SK-N-SH (cell line): ENCODE results near the gene C1GALT1. TPM values are rescaled to one million over a fixed set of nuclear protein-coding genes. Genes with fewer than 3 reads are reported as not detected.

Source experiments
- CTCF ChIA-PET: fragments of 300-600, 350-600 bp; formaldehyde crosslinking; extraction: SDS; loops from one replicate; lab custom pipeline; 2021; lab: Yijun Ruan, JAX
- POLR2A ChIA-PET: fragments of 350-600 bp; sonication (Branson Sonifier 250); formaldehyde crosslinking; extraction: SDS; loops from one replicate; lab custom pipeline; 2020; ENCODE audit warnings: antibody characterized with exemption, inconsistent platforms; lab: Yijun Ruan, JAX
- DNase-seq: peaks from one replicate; pipeline ENCODE4 v3.0.0; 2012
- H2AFZ ChIP-seq: fragments of 200-600 bp; sonication (generic); 2 replicates; pipeline ENCODE4 v1.8.1; 2016; ENCODE audit warnings: antibody characterized with exemption, mild to moderate bottlenecking, low read depth
- H3F3A ChIP-seq: fragments of 200-600 bp; sonication (generic); replicated peaks from 2 replicates; pipeline ENCODE3; 2016; ENCODE audit warnings: antibody characterized with exemption, mild to moderate bottlenecking; ENCODE audit not compliant: insufficient read depth
- H3K27ac ChIP-seq, 2 experiments: fragments of 200-500 bp in 1 of 2; fragments of 200-600 bp in 1 of 2; sonication (Bioruptor generic) in 1 of 2; sonication (generic), shearing (Covaris generic) in 1 of 2; 2 replicates each; pipeline versions ENCODE4 v1.5.1 to v1.6.1; 2014 to 2016; ENCODE audit warnings: low read depth in 2 of 2, inconsistent platforms in 1 of 2, low read length in 1 of 2, mild to moderate bottlenecking in 1 of 2, mixed read lengths in 1 of 2
- H3K27me3 ChIP-seq: fragments of 200-600 bp; sonication (generic), shearing (Covaris generic); 2 replicates; pipeline ENCODE4 v1.6.1; 2016; ENCODE audit warnings: mixed run types; ENCODE audit not compliant: insufficient read depth
- H3K36me3 ChIP-seq, 2 experiments: fragments of 200-500 bp in 1 of 2; fragments of 200-600 bp in 1 of 2; sonication (Bioruptor generic) in 1 of 2; sonication (generic) in 1 of 2; replicated peaks in 1 of 2; 2 replicates each; pipeline versions ENCODE3 to v1.5.1; 2014 to 2016; ENCODE audit warnings: low read length in 1 of 2, mild to moderate bottlenecking in 1 of 2; ENCODE audit not compliant: insufficient read depth in 2 of 2, control insufficient read depth in 1 of 2
- H3K4me1 ChIP-seq, 2 experiments: fragments of 200-500 bp in 1 of 2; fragments of 200-600 bp in 1 of 2; sonication (Bioruptor generic) in 1 of 2; sonication (generic), shearing (Covaris generic) in 1 of 2; 2 replicates each; pipeline versions ENCODE4 v1.5.1 to v1.6.1; 2014 to 2016; ENCODE audit warnings: low read depth in 1 of 2, low read length in 1 of 2, mixed run types in 1 of 2; ENCODE audit not compliant: insufficient read depth in 2 of 2, control insufficient read depth in 1 of 2
- H3K4me2 ChIP-seq: fragments of 200-600 bp; sonication (generic), shearing (Covaris generic); 2 replicates; pipeline ENCODE4 v1.6.1; 2017; ENCODE audit warnings: mixed run types
- H3K4me3 ChIP-seq, 2 experiments: fragments of 200-500 bp in 1 of 2; fragments of 200-600 bp in 1 of 2; sonication (Bioruptor generic) in 1 of 2; sonication (generic), shearing (Covaris generic) in 1 of 2; 2 replicates each; pipeline versions ENCODE4 v1.5.1 to v1.8.1; 2014 to 2016; ENCODE audit warnings: low read depth in 2 of 2, inconsistent platforms in 1 of 2, low read length in 1 of 2, mild to moderate bottlenecking in 1 of 2, mixed read lengths in 1 of 2, moderate library complexity in 1 of 2
- H3K79me2 ChIP-seq: fragments of 200-600 bp; sonication (generic); 2 replicates; pipeline ENCODE4 v1.8.1; 2017; ENCODE audit warnings: mild to moderate bottlenecking; ENCODE audit not compliant: insufficient read depth
- H3K9ac ChIP-seq: fragments of 200-600 bp; sonication (generic); 2 replicates; pipeline ENCODE4 v1.6.1; 2017; ENCODE audit warnings: mixed run types
- H3K9me2 ChIP-seq: fragments of 200-600 bp; sonication (generic); 2 replicates; pipeline ENCODE4 v1.6.1; 2017; ENCODE audit warnings: mixed run types
- H3K9me3 ChIP-seq: fragments of 200-600 bp; sonication (generic); 2 replicates; pipeline ENCODE4 v1.6.1; 2017; ENCODE audit warnings: mixed run types, mild to moderate bottlenecking, moderate library complexity
- H4K20me1 ChIP-seq: fragments of 200-600 bp; sonication (generic); 2 replicates; pipeline ENCODE4 v1.6.1; 2017; ENCODE audit warnings: mild to moderate bottlenecking, mixed run types; ENCODE audit not compliant: insufficient read depth
- CHD2 ChIP-seq: fragments of 150-350 bp; IDR thresholded peaks from 2 replicates; pipeline ENCODE4 v1.6.1; 2018; ENCODE audit warnings: low read length; ENCODE audit not compliant: partially characterized antibody
- EP300 ChIP-seq, 2 experiments: IDR thresholded peaks; 2 replicates each; pipeline versions ENCODE4 v1.4.0 to v1.6.1; 2012; ENCODE audit warnings: borderline replicate concordance in 1 of 2, low read depth in 1 of 2, low read length in 1 of 2
- FOXJ3 ChIP-seq: sonication (generic); formaldehyde crosslinking; IDR thresholded peaks from 2 replicates; pipeline ENCODE4 v1.5.1; 2020; ENCODE audit warnings: mild to moderate bottlenecking, missing genetic modification reagents
- FOXM1 ChIP-seq: IDR thresholded peaks from 2 replicates; pipeline ENCODE4 v1.4.0; 2012; ENCODE audit warnings: low read depth, mild to moderate bottlenecking
- GABPA ChIP-seq: IDR thresholded peaks from 2 replicates; pipeline ENCODE4 v1.4.0; 2012; ENCODE audit warnings: low read depth, mild to moderate bottlenecking
- JUND ChIP-seq: IDR thresholded peaks from 2 replicates; pipeline ENCODE4 v1.4.0; 2012
- MAX ChIP-seq: IDR thresholded peaks from 2 replicates; pipeline ENCODE4 v1.4.0; 2012; ENCODE audit warnings: low read depth
- MEF2A ChIP-seq: IDR thresholded peaks from 2 replicates; pipeline ENCODE4 v1.4.0; 2012; ENCODE audit warnings: low read depth, borderline replicate concordance
- MXI1 ChIP-seq: IDR thresholded peaks from 2 replicates; pipeline ENCODE4 v1.6.1; 2012; ENCODE audit warnings: mild to moderate bottlenecking, low read depth, low read length, improper control_type of control experiment
- NRF1 ChIP-seq: IDR thresholded peaks from 2 replicates; pipeline ENCODE4 v1.6.1; 2012; ENCODE audit warnings: low read depth, mild to moderate bottlenecking, low read length
- RFX5 ChIP-seq: IDR thresholded peaks from 2 replicates; pipeline ENCODE4 v1.6.1; 2012; ENCODE audit warnings: mild to moderate bottlenecking, improper control_type of control experiment, low read length
- SIN3A ChIP-seq: IDR thresholded peaks from 2 replicates; pipeline ENCODE4 v1.6.1; 2012; ENCODE audit warnings: low read depth, mild to moderate bottlenecking, low read length, moderate library complexity, borderline replicate concordance
- SMC3 ChIP-seq: IDR thresholded peaks from 2 replicates; pipeline ENCODE4 v1.6.1; 2012; ENCODE audit warnings: low read depth, low read length, improper control_type of control experiment
- TAF1 ChIP-seq: IDR thresholded peaks from 2 replicates; pipeline ENCODE4 v1.6.1; 2012; ENCODE audit warnings: low read depth, mild to moderate bottlenecking, low read length, moderate library complexity, borderline replicate concordance
- USF1 ChIP-seq: IDR thresholded peaks from 2 replicates; pipeline ENCODE4 v1.4.0; 2012; ENCODE audit warnings: low read depth, borderline replicate concordance
- USF2 ChIP-seq: fragments of 150-350 bp; IDR thresholded peaks from 2 replicates; pipeline ENCODE4 v1.6.1; 2017; ENCODE audit warnings: antibody characterized with exemption, low read length, low read depth, borderline replicate concordance
- ZBTB33 ChIP-seq: IDR thresholded peaks from 2 replicates; pipeline ENCODE4 v1.4.0; 2012; ENCODE audit warnings: low read depth, borderline replicate concordance
- WGBS: methylation state at CpG from one replicate; pipeline ENCODE4 v1.1.6; 2017; ENCODE audit warnings: low lambda C conversion rate; 5-methylcytosine and 5-hydroxymethylcytosine counted together
- polyA plus RNA-seq, 3 experiments: library from polyadenylated mRNA; depleted of rRNA; stranded (reverse); fragments of >200 nt; gene quantifications; 2 replicates each; pipeline ENCODE4 v1.2.3, GENCODE V29; 2012

The C1GALT1 gene
- polyA plus RNA-seq, 1 of the 3 experiments (the other 2 are of a cell fraction) = 15.2 TPM

- Histone ChIP-seq H3K4me2 (no peak overlapping the region), H3K4me3 (no peak overlapping the region), H3K36me3 (no peaks in the 10 kb centered on the region), H3K9me3 (no peaks in the 10 kb centered on the region), H3K9me2 (no peaks in the 10 kb centered on the region), H3K4me1 (peaks cover 0 to 10% of the 10 kb centered on the region in 2 experiments; a peak in 2 of 4 replicates), H3F3A (no peaks in the 10 kb centered on the region), H3K27me3 (no peaks in the 10 kb centered on the region), H3K27ac (no peak overlapping the region), H2AFZ (no peak overlapping the region), H3K79me2 (no peaks in the 10 kb centered on the region), H3K9ac (no peak overlapping the region), H4K20me1 (no peaks in the 10 kb centered on the region)
- ChIA-PET POLR2A (no interaction called here), CTCF (interaction anchor here (1.1 kb wide), 1 partner anchor 13 kb away, joined by 3 read pairs; no protein-coding TSS in a partner anchor)
- TF ChIP-seq MEF2A (no peak), USF2 (no peak), USF1 (no peak), JUND (no peak), GABPA (no peak), SMC3 (no peak)
- DNase-seq = no peak
These were observed 79.5 kb downstream of the C1GALT1 start for GRCh38 chr7:7261863-7262262.

GRCh38 chr7:7263297-7264230 lies 81.2 kb downstream of the C1GALT1 start:
- H3K4me3 ChIP-seq = no peak overlapping the region
- H3K9ac ChIP-seq = no peak overlapping the region
- H3K27ac ChIP-seq = no peak overlapping the region
- H3K79me2 ChIP-seq = no peaks in the 10 kb centered on the region
- no peak for TF ChIP-seq NRF1
- TF ChIP-seq TAF1 = no peak
- TF ChIP-seq FOXJ3 (CRISPR knock-in tag) = no peak
- no peak for TF ChIP-seq GABPA
- TF ChIP-seq SMC3 = no peak
- TF ChIP-seq FOXM1 = no peak
- no peak for TF ChIP-seq MXI1
- TF ChIP-seq ZBTB33 = no peak
- no peak for TF ChIP-seq CHD2
- TF ChIP-seq SIN3A = no peak
- TF ChIP-seq RFX5 = no peak
- TF ChIP-seq JUND = no peak
- TF ChIP-seq MAX = no peak
- no peak for TF ChIP-seq EP300 (IDR thresholded peaks at IDR 0.05; ENCODE audit: borderline replicate concordance in 1 of 2, low read depth in 1 of 2, low read length in 1 of 2)
- no peaks in the 10 kb centered on the region for H3F3A ChIP-seq
- no peak overlapping the region for H3K4me2 ChIP-seq
- H3K9me3 ChIP-seq = no peaks in the 10 kb centered on the region
- H3K4me1 ChIP-seq = peaks cover 0 to 7% of the 10 kb centered on the region in 2 experiments; a peak in 1 of 4 replicates
- ChIA-PET CTCF (interaction anchor here (1.7 to 2.5 kb wide), 2 partner anchors 10 to 82 kb away, joined by 4 to 15 read pairs; partner anchors contain the start of gene C1GALT1), POLR2A (no interaction called here)
- H3K36me3 ChIP-seq = no peaks in the 10 kb centered on the region
- H3K9me2 ChIP-seq = no peaks in the 10 kb centered on the region
- H3K27me3 ChIP-seq = no peaks in the 10 kb centered on the region
- DNase-seq = no peak
- no peak overlapping the region for H2AFZ ChIP-seq
- WGBS = 83% methylated on average over 5 of the region's 5 CpGs
- H4K20me1 ChIP-seq = no peaks in the 10 kb centered on the region
